GM18517 (cell line): Measurements from ENCODE around the gene KBTBD4.

Experiments used
- ATAC-seq: cut with Tn5 transposase; IDR thresholded peaks from one replicate; pipeline ENCODE4 v1.9.1; 2021; ENCODE audit warnings: mild to moderate bottlenecking, moderate library complexity; ENCODE audit not compliant: unreplicated experiment

KBTBD4 gene

GRCh38 chr11:47578524-47579494 lies at the start of gene KBTBD4, which contains the start of gene NDUFS3:
Gene KBTBD4 (minus strand): TSS chr11:47578970. CDS start chr11:47578951, 19 bp downstream.
Gene NDUFS3 (plus strand): TSS chr11:47579074. CDS start chr11:47579092, 18 bp downstream.
- ATAC-seq = peak; percentile 88

DNA sequence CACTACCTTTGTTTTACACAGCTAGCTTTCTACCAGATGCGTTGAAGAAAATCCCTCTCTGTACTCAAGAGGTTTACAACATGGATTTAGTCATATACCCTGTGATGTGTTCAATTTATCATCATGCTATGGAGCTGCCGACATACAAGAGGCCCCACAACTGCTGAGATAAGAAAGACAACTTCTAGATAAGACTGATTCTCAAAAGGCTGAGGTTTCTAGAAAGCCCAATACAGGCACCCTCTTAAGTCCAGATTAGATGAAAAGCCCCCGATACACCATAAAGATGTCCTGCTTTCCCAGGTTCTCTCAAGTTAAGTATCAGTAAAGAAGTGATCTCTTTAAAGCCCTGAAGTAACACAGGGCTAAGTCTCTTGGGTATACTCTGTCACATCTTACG lies 49.3 kb upstream of the KBTBD4 start:
- ATAC-seq = no peak

GRCh38 chr11:47626234-47626633 lies 47.5 kb upstream of the KBTBD4 start:
- no peak for ATAC-seq

DNA sequence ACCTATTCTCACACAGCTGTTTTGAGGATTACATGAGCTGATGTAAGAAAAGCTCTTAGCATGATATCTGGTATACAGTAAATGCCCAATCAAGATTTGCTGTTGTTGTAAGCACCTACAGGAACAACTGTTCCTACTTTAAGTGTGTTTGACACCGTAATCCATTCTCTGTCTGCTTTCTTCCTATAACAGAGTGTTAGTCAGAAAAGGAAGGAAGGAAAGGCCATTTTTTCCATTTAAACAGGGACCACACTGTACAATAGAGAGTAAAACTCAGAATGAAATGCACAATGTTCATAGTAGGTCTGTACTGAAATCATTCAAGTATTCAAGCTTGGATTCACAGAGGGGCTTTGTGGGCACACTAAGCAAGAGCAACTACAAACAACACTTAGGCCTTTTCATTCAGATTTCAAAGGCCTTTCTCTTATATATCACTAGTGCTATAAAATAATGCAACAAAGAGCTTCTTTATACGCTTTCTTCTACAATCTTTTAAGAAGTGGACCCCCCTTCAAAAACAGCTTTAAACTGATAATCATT lies 42.1 kb upstream of the KBTBD4 start:
- ATAC-seq = no peak

DNA sequence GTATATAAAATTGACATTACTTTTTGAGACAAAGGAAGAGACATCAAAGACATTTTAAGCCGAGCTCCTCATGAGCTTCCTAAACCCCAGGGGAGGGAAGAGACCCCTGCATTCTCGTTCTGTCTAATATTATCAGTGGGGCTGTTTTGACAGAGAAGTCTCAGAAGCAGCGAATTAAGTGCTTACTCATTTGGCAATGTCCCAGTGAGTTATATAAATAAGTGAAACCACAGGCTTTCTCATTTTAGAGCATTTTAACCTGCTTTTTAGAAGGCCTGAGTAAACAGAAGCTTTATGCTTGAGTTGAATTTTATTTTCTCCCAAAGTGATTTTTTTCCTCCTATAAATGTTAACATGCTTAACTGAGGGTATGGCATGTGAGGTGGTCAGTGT lies 38.6 kb upstream of the KBTBD4 start:
- ATAC-seq = no peak

- ATAC-seq = no peak
Measured at GRCh38 chr11:47616726-47617416, 38.1 kb upstream of the KBTBD4 start.

DNA sequence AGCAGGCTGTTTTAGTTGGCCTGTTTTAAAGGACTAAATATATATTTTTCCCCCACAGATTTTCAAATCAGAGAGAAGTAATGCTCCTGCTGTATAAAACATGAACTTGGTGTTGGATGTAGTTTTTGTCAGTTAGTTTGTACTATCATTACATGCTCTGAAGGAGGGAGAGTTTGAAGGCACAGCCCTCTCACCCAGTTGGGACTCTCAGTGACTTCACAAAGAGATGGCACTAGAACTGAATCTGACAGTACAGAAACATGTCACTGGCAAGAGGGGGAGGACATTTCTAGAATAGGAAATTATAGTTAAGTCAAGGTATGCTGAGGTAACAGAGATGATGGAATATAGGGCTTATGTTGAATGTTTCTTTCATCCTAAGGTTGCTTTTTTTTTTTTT lies 36.5 kb upstream of the KBTBD4 start:
- no peak for ATAC-seq

DNA sequence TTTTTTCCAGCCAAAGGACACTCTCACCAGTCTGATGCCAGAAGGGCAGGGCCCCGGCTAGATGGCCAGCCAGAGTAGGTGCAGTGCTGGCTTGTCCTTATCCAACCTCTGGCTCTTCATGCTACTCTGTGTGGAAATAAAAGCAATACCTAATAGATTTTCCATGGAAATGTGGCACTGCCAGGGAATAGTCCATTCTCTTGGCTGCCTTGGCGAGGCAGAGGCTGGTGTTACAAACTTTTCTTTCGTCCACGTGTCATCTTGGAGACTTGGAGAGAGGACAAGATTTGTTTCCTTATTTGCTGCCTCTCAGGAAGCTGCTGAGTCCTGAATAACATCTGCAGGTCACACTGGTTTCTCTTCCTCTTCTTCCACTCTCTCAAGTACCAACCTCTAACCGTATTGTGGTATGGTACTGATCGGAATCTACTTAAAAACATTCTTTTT lies 32.6 kb upstream of the KBTBD4 start:
- peak; percentile 88 for ATAC-seq

DNA sequence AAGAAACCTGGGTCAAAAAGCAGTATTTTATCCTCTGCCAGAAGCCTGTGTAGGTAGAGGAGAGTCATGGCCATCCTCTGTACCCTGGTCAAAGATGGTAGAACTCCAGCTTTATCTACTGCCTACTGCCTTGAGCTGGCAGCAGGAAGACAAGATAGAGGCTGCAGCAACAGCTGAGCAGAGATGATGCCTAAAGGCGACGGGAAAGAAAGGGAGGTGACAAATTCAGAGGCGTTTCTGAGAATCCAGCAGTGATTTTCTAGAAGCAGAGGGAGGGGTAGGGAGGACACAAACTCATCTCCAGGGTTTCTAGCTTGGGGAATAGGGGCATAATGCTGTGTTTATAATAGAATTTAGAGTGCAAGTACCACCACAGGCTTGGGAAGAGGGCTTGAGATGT lies 30.9 kb upstream of the KBTBD4 start:
- no peak for ATAC-seq

DNA sequence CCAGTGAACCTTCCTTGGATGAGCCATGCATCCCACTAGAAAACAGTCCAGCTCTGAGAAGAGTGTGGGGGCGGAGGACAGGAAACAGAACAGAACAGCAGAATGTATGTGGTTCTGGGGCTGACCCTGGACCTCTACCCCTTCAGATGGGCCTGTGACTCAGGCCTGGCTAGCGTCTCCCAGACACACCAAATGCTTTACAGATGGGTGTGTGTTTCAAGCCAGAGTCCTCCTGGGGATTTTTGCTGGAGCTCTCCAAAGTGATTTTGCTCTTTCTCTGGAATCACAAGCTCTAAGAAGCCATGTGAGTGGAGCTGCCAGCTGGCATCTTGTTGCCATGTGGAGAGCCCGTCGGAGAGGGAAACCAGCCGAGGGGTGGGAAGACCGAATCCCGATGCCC lies 28.6 kb upstream of the KBTBD4 start:
- ATAC-seq = no peak

DNA sequence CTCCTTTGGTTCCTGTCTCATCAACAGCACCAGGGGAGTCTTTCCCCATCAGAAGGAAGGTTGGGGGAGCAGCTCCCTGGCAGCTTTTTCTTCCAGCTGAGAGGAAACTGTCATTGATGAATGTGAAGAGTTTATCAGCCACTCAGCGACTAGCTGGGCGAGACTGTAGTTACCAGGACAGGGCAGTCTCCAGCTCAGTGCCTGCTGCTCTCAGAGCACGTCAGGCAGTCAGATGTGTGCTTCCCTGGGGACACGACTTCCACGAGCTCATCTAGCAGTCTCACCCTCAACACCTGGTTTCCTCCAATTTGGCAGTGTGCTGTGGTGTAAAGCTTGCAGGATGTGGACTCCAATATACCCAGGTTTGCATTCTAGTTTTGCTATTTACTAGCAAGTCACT lies 28.0 kb upstream of the KBTBD4 start:
- ATAC-seq = no peak

DNA sequence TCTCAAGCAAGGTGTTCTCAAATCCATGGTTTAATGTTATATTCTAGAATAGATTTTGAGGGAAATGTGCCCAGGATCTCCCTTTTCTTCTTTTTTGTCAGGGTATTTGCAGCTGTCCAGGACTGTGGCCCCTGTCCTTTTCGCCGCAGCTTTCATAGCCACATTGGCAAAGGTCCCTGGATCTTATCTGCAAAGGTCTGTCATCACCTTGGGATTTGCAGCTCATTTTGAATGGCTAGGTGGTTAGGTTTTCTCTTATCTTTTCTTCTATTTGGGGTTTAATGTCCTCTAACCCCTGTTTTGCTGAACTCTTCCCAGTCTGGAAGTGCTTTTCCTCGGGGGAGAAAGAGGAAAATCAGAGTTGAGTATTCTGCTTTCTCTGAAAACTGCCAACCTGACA lies 27.2 kb upstream of the KBTBD4 start:
- ATAC-seq = no peak

DNA sequence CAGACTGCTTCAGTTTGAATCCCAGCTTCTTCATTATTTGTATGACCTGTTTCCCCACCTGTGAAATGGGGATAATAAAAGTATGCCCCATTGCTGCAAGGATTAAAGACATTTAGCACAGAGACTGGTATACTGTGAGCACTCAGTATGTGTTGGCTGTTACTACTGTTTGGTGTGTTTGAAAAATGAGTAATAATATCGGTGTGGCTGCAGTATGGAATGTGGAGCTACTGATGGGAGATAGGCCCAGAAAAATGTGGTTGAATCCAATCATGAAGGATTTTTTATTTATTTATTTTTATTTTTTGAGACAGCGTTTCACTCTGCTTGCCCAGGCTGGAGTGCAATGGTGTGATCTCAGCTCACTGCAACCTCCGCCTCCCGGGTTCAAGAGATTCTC lies 24.5 kb upstream of the KBTBD4 start:
- no peak for ATAC-seq

GRCh38 chr11:47599902-47600301 lies 21.1 kb upstream of the KBTBD4 start:
- no peak for ATAC-seq

DNA sequence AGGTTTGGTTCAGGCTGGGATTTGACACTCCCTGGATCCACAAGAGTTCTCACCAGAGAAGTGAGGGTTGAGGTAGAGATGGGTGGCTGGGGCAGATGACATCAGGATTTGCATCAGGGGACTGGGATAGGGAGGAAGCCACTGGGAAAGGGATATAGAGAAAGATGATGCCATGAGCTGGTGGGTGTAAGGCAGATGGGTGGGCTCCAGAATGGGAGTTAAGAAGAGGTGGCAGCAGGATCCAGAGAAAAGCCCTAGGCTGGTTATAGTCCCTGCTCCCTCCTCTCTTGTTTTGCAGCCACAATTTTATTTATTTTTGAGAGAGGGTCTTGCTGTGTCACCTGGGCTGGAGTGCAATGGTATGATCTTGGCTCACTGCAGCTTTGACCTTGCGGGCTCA lies 17.2 kb upstream of the KBTBD4 start:
- no peak for ATAC-seq

DNA sequence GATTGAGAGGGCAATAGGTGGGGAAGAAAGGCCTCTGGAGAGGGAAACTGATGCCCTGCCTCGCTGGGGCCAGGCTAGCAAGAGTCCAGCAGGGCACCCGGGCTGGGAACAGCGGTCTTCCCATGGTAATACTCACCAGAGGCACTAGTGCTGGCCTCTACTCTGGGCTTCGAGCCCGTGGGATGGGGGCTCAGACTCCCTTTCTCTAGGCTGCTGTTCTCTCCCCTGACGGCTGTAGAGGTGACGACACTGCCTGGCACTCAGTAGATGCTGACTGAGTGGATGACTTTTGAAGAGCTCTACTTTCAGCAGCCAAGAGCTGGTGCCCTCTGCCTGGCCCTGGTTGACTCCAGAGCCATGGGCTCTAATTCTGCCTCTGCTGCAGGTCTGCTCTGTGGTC lies 16.3 kb upstream of the KBTBD4 start:
- no peak for ATAC-seq

GRCh38 chr11:47593934-47594855 lies 15.4 kb upstream of the KBTBD4 start, which contains the start of gene C1QTNF4:
Gene C1QTNF4 (minus strand): TSS chr11:47594411. CDS start chr11:47590810, 3,601 bp downstream.
- ATAC-seq = no peak

DNA sequence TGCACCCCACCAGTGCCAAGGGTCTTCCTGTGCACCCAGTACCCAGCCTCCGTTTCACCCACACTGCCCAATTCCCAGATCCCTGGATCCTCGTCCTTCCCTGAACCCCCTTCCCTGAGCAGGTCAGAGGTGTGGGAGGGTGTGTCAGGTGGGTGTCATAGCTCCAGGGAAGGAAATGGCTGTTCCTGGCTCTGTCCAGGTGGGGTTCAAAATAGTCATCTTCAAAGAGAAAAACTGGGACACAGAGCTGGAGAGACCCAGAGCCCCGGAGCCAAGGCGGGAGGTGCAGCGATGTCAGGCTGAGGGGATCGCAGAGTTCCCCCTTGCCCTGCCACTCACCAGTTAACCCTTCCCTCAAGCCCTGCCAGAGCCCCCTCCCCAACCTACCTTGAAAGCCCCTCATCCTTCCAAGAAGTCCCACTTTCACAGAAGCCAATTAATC lies 14.7 kb upstream of the KBTBD4 start:
- no peak for ATAC-seq

DNA sequence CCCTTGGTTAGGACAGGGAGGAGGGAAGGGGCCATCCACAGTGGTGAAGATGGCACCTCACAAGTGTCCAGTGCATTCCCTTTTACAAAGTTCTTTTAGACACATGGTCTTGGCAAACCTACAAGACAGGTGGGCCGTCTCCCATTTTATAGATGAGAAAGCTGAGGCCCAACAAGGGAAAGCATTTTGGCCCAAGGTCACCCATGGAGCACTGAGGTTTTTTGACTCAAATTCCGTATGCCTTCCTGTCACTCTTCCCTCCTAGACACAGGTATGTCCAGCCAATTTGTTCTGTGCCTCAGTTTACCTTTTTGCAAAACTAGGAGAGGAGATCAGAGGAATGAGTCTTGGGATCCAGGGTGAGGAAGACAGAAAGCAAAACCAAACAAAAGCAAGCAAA lies 14.2 kb upstream of the KBTBD4 start:
- ATAC-seq = no peak

DNA sequence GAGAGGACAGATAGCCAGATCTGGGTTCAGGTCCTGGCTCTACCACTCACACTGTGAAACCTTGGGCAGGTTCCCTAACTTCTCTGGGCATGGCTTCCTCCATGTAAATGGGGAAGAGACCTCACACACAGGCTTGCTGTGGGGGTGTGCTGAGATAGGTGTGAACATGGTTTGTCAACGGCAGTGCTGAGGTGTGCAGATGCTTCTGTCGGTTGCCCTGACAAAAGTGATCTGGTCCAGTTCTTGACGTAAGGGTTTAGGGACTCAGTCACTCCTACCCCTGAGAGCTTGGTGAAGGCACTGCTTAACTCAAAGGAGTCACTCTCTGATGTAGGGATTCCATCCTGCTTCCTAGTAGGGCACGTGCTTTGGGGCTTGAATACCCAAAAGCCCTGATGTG lies 13.5 kb upstream of the KBTBD4 start:
- no peak for ATAC-seq
